GM21423 (cell line): ENCODE results near the gene ACOT13.
"Not testable (repeated sequence)": the region's sequence is repeated elsewhere in the genome, so short reads cannot be mapped to it uniquely, and the experiment has no call there.

Experiments used
- ATAC-seq: cut with Tn5 transposase; IDR thresholded peaks from one replicate; pipeline ENCODE4 v1.9.1; 2021; ENCODE audit warnings: mild to moderate bottlenecking, moderate library complexity; ENCODE audit not compliant: unreplicated experiment

Gene ACOT13

DNA sequence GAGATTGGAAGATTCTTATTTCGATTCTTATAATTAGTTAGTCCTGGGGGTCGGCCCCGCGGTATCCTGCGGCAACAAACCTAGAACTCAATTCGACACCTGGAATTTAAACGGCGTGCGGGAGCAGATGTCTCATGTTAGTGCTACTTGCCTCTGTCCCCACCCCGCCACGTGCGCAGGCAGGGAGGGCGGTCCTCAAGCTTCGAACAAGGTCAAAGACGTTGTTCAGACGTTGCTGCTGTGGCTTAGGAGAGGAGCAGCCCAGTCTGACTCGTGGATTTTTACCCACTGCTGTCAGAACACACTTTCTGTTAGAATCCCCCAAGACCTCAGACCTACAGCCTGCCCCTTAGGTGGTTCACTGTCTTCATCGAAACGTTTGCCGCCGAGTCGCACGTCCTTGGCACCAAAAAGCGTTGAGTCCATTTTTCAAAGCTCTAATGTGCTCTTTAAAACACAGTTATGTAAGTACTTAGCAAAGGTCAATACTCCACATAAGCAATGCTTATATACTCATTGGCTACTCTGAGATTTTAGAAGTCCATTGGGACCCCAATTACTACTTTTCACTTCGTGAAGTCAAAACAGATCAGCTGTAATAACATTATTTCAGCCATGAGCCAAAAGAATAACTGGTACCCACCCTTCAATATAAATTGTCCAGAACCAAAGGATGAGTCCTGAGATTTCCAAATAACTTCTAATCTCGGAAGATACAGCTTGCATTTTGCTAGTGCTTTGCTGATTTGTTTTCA, 54.8 kb downstream of the ACOT13 start:
- ATAC-seq = peak; percentile 43

DNA sequence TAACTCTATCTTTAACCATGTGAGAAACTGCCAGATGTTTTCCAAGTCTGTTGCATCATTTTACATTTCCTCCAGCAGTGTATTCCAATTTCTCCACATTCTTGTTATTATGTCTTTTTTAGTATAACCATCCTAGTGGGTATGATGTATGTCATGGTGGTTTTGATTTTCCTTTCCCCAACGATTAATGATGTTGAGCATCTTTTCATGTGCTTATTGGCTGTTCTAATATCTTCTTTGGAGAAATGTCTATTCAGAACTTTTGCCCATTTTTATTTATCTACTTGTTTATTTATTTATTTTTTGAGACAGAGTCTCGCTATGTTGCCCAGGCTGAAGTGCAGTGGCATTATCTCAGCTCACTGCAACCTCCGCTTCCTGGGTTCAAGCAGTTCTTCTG, 56.4 kb downstream of the ACOT13 start:
- no peak for ATAC-seq

DNA sequence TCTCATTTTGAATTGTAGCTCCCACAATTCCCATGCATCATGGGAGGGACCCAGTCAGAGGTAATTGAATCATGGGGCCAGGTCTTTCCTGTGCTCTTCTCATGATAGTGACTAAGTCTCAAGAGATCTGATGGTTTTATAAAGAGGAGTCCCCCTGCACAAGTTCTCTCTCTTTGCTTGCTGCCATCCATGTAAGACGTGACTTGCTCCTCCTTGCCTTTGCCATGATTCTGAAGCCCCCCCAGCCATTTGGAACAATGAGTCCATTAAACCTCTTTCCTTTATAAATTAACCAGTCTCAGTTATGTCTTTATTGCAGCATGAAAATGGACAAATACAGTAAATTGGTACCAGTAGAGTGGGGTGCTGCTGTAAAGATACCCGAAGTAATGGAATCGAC, 63.8 kb downstream of the ACOT13 start:
- not testable (repeated sequence) for ATAC-seq

DNA sequence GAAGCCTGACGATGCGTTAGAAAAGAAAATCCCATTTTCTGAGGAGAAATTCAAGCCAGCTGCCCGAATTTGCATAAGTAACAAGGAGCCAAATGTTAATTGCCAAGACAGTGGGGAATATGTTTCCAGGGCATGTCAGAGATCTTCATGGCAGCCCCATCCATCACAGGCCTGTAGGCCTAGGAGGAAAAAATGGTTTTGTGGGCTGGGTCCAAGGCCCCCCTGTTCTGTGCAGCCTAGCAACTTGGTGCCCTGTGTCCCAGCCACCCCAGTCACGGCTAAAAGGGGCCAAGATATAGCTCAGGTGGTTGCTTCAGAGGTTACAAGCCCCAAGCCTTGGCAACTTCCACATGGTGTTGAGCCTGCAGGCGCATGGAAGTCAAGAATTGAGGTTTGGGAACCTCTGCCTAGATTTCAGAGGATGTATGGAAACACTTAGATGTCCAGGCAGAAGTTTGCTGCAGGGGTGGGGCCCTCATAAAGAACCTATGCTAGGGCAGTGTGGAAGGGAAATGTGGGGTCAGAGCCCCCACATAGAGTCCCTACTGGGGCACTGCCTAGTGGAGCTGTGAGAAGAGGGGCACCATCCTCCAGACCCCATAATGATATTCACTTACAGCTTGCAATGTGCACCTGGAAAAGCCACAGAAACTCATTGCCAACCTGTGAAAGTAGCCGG, 64.7 kb downstream of the ACOT13 start:
- ATAC-seq = not testable (repeated sequence)

DNA sequence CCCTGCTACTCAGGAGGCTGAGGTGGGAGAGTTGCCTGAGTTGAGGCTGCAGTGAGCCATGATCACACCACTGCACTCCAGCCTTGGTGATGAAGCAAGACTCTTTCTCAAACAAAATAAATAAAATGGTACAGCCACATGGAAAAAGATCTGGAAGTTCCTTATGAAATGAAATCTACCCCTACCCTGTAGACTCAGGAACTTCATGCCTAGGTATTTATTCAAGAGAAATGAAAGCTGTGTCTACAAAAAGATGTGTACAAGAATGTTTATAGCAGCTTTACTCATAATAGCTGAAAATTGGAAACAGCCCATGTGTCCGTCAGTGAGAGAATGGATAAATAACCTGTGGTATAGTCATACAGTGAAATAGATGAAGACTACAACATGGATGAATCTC, 67.3 kb downstream of the ACOT13 start:
- ATAC-seq = no peak

DNA sequence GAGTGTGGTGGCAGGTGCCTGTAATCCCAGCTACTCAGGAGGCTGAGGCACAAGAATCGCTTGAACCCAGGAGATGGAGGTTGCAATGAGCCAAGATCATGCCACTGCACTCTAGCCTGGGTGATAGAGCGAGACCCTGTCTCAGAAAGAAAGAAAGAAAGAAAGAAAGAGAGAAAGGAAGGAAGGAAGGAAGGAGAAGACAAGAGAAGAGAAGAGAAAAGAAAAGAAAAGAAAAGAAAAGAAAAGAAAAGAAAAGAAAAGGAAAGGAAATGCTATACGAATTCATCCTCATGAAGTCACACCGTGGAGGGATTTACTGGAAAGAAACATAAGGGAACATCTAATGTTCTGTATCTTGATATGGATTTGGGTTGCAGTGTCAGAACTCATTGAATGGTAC, 67.8 kb downstream of the ACOT13 start:
- ATAC-seq = not testable (repeated sequence)

DNA sequence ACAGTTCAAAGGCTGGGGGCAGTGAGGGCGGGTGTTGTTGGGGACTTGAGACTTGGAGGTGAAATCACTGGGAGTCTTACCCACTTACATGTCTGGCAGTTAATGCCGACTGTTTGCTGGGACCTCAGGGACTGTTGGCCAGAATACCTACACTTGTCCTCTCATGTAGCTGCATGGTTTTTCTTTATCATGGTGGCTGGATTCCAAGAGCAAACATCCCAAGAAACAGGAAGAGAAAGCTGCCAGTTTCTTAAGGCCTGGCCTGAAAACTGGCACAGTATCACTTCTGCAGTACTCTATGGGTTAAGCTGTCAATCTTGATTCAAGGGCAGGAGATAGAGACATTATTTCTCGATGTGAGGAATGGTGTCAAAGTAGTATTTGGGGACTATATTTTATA, 71.9 kb downstream of the ACOT13 start:
- no peak for ATAC-seq

DNA sequence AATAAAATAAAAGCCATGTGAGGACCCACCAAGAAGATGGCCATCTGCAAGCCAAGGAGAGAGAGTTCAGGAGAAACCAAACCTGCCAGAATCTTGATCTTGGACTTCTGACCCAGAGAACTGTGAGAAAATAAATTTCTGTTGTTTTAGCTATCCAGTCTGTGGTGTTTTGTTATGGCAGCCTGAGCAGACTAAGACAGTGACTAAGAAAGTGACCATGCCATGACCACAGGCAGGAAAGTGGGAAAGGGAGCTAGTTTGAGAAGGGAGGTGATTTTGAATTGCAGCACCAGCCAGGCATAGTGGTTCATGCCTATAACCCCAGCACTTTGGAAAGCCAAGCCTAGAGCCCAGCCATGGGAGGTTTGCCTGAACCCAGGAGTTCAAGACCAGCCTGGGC, 74.0 kb downstream of the ACOT13 start:
- no peak for ATAC-seq

DNA sequence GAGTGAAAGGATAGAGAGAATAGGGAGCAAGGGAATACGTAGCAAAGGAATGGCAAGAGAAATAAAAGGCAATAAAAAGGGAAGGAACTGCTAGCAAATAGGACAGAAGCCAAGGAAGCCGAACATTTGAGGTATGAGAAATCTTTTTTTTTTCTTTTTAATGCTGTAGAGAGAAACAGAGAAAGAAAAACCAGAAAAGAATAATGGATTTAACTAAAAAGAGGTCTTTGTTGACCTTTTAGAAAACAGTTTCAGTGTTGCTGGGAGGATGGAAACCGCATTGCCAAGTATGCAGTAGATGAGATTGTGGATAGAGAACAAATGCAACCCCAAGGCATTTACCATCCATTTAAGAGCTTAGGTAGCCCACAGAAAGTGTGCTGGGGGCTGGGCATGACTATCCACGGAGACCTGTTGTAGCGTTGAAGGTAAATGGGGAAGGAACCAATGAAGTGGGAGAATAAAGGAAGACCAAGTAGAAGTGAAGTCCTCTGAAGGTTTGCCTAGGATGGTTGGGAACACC, 75.4 kb downstream of the ACOT13 start:
- no peak for ATAC-seq

DNA sequence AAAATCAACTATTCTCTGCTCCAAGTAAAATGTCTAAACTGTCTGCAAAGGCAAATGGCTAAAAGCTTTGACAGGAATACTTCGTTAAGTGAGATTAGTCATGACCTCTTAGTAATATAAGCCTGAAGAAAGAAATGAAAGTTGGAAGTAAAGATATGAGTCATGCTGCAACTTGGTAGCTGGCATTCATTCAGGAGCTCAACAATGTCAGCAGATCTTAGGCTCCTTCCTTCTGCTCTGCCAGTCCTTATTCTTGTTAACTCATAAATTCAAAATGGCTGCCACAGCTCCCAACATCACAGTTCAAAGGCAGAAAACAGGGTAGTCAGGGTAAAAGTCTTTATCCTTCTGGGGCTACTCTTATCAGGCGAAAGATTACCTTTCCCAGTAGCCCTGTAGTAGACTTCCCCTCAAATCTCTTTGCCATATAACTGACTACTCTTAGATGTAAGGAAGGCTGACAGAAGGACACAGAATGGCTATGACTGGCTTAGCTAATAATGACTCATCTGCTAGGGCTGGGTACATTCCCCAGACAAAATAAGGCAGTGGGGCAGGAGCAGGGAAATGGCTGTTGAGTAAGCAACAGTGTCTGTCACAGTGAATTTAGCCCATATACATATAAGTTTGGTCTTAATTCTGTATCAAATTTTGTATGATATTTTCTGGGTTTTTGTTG, 76.5 kb downstream of the ACOT13 start:
- ATAC-seq = peak; percentile 82

DNA sequence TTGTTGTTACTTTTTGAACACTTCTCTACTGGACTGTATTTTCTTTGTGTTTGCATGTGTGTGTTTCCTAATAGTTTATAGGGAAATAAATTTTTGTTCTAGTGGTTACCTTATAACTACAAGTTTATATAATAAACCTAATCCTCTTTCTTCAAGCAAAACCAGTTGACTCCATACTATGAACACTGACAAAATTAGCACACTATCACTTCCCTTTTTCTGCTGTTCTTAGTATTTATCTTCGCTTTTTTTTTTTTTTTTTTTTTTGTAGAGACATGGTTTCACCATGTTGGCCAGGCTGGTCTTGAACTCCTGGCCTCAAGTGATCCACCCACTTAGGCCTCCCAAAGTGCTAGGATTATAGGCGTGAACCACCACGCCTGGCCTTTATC, 77.1 kb downstream of the ACOT13 start:
- peak; percentile 38 for ATAC-seq

DNA sequence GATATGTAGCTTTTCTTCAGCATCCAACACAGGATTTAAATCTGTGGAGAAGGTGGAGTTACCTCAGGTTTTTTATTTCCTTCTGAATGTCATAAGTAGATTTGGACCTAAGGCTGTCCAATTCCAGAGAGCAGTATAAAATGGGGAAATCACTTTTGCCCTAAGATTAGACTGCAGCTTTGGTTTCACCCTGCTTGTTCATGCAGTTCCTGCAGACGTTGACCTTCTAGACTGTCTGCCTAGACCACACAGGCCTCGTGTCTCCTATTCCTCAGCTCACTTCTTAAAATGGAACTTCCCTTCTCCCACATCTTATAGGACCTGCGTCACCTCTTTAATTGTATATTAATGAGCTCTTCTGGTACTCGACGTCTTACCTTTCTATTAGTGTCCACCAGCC, 78.0 kb downstream of the ACOT13 start:
- ATAC-seq = no peak

DNA sequence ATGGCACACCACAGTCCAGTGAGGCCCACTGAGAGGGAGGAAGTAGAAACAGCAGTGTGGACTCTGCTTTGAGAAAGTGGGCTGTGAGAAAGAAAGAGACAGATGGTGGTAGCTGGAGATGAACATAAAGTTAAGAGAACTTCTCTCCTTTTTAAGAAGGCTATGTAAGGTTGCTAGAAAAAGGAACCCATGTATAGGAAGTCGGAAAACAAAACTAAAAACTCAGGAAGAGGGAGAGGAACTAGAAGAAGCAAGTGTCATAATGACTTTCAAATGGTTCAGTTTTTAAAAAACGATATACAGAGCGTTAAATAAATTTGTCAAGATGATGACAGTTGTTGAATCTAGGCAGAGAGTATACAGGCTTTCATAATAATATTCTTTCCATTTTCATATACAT, 82.4 kb downstream of the ACOT13 start:
- ATAC-seq = no peak

DNA sequence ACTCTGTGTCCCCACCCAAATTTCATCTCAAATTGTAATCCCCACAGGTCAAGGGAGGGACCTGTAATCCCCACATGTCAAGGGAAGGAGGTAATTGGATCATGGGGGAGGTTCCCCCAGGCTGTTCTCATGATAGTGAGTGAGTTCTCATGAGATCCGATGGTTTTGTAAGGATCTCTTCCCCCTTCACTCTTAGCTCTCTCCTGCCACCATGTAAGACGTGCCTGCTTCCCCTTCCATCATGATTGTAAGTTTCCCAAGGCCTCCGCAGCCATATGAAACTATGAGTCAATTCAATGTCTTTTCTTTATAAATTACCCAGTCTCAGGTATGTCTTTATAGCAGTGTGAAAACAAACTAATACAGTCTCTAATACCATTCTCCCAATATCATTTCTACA, 84.0 kb downstream of the ACOT13 start:
- not testable (repeated sequence) for ATAC-seq

DNA sequence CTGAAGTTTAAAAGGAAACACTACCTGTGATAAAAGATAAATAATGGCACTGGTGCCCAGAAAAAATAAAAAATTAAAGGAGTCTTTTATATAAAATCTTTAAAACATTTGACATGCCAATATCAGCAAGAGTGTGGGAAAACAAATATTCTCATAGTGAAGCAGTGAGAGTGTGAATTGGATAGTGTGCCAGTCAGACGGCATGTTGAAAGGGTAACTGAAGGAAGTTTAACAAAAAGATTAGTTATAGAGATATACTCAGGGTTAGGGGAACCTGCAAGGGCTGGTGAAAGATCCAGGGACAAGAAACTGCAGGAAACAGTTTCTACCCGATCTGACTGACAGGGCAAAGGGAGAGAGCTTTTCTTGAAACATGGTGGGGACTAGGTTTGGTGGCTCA, 85.6 kb downstream of the ACOT13 start:
- no peak for ATAC-seq

DNA sequence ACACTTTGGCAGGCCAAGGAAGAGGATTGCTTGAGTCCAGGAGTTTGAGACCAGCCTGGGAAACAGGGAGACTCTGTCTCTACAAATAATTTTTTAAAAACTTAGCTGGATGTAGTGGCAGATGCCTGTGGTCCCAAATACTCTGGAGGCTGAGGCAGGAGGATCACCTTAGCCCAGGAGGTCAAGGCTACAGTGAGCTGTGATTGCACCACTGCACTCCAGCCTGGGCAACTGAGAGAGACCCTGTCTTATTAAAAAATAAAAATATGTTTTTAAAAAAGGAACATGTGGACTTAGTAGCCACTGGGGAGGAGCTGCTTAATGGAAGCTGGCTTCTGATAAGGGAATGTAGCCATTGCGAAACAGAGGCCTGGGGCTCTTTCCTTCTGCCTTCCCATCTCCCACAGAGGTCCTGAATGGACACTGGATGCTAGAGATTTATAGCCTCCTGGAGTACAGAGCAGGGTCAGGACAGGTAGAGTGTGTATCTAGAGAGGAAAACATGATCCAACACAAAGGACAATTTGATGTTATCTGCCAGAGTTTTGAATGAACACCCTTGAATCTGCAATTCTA, 86.1 kb downstream of the ACOT13 start:
- ATAC-seq = no peak

DNA sequence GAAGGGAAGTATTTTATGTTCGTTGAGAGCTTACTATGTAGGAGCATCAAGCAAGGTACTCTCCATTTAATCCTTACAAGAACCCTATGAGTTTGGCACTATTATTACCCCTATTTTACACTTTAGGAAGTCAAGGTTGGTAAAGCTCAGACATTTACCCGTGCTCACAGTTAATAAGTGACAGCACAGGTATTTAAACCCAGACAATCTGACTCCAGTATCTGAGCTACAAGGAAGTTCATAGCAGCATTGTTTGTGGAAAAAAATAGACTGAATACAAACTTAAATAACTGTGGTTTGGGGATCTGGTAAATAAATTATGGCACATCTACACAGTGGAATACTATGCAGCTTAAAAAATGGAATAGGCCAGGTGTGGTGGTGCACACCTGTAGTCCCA, 86.7 kb downstream of the ACOT13 start:
- no peak for ATAC-seq

DNA sequence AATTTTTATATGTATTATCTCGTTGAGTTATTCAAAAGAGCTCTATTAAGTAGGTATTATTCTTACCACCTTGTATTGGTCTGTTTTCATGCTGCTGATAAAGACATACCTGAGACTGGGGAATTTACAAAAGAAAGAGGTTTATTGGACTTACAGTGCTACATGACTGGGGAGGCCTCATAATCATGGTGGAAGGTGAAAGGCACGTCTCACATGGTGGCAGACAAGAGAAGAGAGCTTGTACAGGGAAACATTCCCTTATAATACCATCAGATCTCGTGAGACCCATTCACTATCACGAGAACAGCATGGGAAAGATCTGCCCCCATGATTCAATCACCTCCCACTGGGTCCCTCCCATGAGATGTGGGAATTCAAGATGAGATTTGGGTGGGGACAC, 87.5 kb downstream of the ACOT13 start:
- ATAC-seq = not testable (repeated sequence)
